ENCODE results near the gene DOCK2.

DNA sequence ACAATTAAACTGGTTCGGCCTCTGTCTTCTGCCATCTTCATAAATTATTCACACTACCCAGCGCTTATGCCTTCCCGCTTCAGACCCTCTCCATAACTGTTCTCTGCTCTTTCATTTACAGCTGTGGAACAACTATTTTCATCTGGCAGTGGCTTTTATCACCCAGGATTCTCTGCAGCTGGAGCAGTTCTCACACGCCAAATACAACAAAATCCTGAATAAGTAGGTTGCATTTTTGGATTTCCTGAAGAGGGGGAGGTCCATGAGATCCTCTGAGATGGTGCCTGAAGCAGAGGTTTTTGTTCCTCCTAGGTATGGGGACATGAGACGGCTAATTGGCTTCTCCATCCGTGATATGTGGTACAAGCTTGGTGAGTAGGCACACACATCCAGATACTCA is 371.3 kb downstream of the DOCK2 start:
- no peak for TF ChIP-seq TAF1 (IDR thresholded peaks at IDR 0.05; ENCODE audit: borderline replicate concordance, insufficient read depth, low read length)
- no peak for TF ChIP-seq POLR2AphosphoS5 (IDR thresholded peaks at IDR 0.05; ENCODE audit: low read depth, low read length)
- TF ChIP-seq, protein P1, sequence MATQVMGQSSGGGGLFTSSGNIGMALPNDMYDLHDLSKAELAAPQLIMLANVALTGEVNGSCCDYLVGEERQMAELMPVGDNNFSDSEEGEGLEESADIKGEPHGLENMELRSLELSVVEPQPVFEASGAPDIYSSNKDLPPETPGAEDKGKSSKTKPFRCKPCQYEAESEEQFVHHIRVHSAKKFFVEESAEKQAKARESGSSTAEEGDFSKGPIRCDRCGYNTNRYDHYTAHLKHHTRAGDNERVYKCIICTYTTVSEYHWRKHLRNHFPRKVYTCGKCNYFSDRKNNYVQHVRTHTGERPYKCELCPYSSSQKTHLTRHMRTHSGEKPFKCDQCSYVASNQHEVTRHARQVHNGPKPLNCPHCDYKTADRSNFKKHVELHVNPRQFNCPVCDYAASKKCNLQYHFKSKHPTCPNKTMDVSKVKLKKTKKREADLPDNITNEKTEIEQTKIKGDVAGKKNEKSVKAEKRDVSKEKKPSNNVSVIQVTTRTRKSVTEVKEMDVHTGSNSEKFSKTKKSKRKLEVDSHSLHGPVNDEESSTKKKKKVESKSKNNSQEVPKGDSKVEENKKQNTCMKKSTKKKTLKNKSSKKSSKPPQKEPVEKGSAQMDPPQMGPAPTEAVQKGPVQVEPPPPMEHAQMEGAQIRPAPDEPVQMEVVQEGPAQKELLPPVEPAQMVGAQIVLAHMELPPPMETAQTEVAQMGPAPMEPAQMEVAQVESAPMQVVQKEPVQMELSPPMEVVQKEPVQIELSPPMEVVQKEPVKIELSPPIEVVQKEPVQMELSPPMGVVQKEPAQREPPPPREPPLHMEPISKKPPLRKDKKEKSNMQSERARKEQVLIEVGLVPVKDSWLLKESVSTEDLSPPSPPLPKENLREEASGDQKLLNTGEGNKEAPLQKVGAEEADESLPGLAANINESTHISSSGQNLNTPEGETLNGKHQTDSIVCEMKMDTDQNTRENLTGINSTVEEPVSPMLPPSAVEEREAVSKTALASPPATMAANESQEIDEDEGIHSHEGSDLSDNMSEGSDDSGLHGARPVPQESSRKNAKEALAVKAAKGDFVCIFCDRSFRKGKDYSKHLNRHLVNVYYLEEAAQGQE (IDR thresholded peaks at IDR 0.05; ENCODE audit: insufficient read depth in 1 of 2, low read depth in 2 of 2, low read length in 2 of 2), result no peak
- TF ChIP-seq SIN3A (IDR thresholded peaks at IDR 0.05; ENCODE audit: borderline replicate concordance, insufficient read depth, low read length), result no peak
- TF ChIP-seq FOXP2 (optimal IDR thresholded peaks at IDR 0.05; ENCODE audit: borderline replicate concordance, extremely low read depth, extremely low read length, insufficient read depth), result no peak
